Stomach (tissue), 9 donors: ENCODE results near the gene VAPA. TPM values are rescaled to one million over a fixed set of nuclear protein-coding genes. Genes with fewer than 3 reads are reported as not detected.

Source experiments
- DNase-seq, 2 donors: peaks; one replicate each; pipeline versions ENCODE4 v3.0.0 to v3.0.0-alpha.2; 2013 to 2019
- H3K27ac ChIP-seq, 5 donors: fragments of 200-600 bp in 4 of 5; sonication (generic) in 4 of 5; one replicate each; pipeline ENCODE4 v1.5.1; 2013 to 2019; ENCODE audit warnings: mild to moderate bottlenecking in 1 of 5, moderate library complexity in 1 of 5
- H3K27me3 ChIP-seq, 3 donors: fragments of 200-600 bp; sonication (generic); one replicate each; pipeline ENCODE4 v1.5.1; 2017 to 2019; ENCODE audit warnings: mixed run types in 1 of 3
- H3K36me3 ChIP-seq, 4 donors: fragments of 200-600 bp; sonication (generic); 1 replicate in 3 of 4; 2 replicates in 1 of 4; pipeline ENCODE4 v1.5.1; 2016 to 2019
- H3K4me1 ChIP-seq, 4 donors: fragments of 200-600 bp; sonication (generic); one replicate each; pipeline ENCODE4 v1.5.1; 2016 to 2019
- H3K4me3 ChIP-seq, 4 donors: fragments of 200-600 bp; sonication (generic) in 3 of 4; one replicate each; pipeline ENCODE4 v1.5.1; 2016 to 2019; ENCODE audit warnings: mild to moderate bottlenecking in 1 of 4
- H3K9me3 ChIP-seq, 4 donors: fragments of 200-600 bp; sonication (generic); one replicate each; pipeline ENCODE4 v1.5.1; 2016 to 2019
- EP300 ChIP-seq: sonication (generic); formaldehyde crosslinking; IDR thresholded peaks from one replicate; pipeline ENCODE4 v1.6.1; 2017; ENCODE audit warnings: antibody characterized with exemption
- POLR2A ChIP-seq, 4 donors: fragments of 450-650 bp; IDR thresholded peaks; one replicate each; pipeline ENCODE4 v1.6.1; 2016; ENCODE audit warnings: antibody characterized with exemption in 4 of 4, control low read depth in 2 of 4, mild to moderate bottlenecking in 1 of 4, moderate library complexity in 1 of 4
- POLR2AphosphoS5 ChIP-seq, 3 donors: sonication (generic); formaldehyde crosslinking; IDR thresholded peaks; one replicate each; pipeline ENCODE4 v1.6.1; 2016; ENCODE audit warnings: antibody characterized with exemption in 3 of 3
- WGBS, 5 donors: extraction: QIAGEN DNeasy Blood & Tissue Kit in 3 of 5; methylation state at CpG; one replicate each; pipeline versions ENCODE4 v1.1.5 to v1.1.7; 2013 to 2018; 5-methylcytosine and 5-hydroxymethylcytosine counted together
- intact Hi-C: fragments of 100-400 bp; cut with DNase I; formaldehyde crosslinking; loops from one replicate; pipeline ENCODE4 v1.15.1; 2023; ENCODE audit warnings: low total_unique reads
- polyA plus RNA-seq, 3 donors: library from polyadenylated mRNA; stranded (reverse); fragments of 200-250 nt; gene quantifications; one replicate each; pipeline ENCODE4 v1.2.3, GENCODE V29; 2013
- total RNA-seq, 5 donors: library from RNA; depleted of rRNA; stranded (reverse); fragments of >200 nt; gene quantifications; one replicate each; pipeline versions ENCODE4 v1.1.0 to v1.2.3, GENCODE V29; 2014 to 2016
- TF ChIP-seq, protein P1 (sequence below), 7 experiments: fragments of 450-650 bp in 4 of 7; fragments of 200-600 bp in 3 of 7; sonication (generic) in 3 of 7; IDR thresholded peaks; one replicate each; pipeline ENCODE4 v1.5.1; 2016 to 2019; ENCODE audit warnings: antibody characterized with exemption in 7 of 7, control low read depth in 2 of 7, mild to moderate bottlenecking in 1 of 7
- donor health status: healthy with polysubstance abuse.
- donor health status: Bipolar disorder and iron deficiency.
- donor health status: healthy.

VAPA gene
- total and polyA plus RNA-seq, 8 donors, result 113 to 822 (median 169) TPM

DNA sequence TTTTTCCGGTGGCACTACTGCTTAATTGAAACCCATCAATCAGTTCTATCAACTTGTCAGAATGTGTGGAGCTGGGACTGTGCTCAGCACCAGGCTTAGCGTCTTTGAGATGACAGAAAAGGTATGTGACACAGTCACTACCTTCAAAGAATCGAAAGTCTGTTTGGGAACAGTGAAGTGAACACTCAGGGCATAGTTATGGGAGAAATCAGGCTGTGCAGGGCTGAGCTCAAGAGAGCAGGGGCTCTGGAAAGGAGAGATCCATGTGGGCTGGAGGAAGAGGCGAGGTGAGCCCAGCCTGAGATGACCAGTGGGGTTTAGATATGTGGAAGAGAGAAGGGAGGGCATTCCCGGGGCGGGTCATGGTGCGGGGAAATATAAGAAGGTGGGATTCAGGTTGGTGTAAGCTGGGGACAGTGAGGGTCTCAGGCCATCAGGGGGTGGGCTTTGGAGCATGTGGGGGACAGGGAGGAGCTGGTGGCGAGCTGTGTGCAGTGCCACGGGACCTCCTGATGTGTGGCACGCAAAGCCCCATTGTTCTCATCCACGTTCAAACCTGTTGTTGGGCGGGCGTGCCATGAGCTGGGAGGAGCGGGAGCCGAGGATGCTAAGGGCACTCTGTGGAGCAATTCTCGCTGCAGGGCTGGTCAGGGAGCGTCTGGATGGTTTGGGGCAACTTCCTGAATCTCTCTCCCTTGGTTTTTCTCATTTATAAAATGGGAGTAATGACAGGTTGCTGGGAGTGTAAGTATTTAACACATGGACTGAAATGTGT is 72.5 kb downstream of the VAPA start:
- Histone ChIP-seq H3K4me1 (peaks cover 14 to 28% (median 20%) of the 10 kb centered on the region in 4 donors), H3K4me3 (no peak overlapping the region), H3K27me3 (no peaks in the 10 kb centered on the region), H3K27ac (no peak overlapping the region), H3K36me3 (no peaks in the 10 kb centered on the region), H3K9me3 (no peaks in the 10 kb centered on the region)
- TF ChIP-seq POLR2AphosphoS5 (IDR thresholded peaks at IDR 0.05), result no peak
- no peak for TF ChIP-seq POLR2A (IDR thresholded peaks at IDR 0.05)
- TF ChIP-seq, protein P1, sequence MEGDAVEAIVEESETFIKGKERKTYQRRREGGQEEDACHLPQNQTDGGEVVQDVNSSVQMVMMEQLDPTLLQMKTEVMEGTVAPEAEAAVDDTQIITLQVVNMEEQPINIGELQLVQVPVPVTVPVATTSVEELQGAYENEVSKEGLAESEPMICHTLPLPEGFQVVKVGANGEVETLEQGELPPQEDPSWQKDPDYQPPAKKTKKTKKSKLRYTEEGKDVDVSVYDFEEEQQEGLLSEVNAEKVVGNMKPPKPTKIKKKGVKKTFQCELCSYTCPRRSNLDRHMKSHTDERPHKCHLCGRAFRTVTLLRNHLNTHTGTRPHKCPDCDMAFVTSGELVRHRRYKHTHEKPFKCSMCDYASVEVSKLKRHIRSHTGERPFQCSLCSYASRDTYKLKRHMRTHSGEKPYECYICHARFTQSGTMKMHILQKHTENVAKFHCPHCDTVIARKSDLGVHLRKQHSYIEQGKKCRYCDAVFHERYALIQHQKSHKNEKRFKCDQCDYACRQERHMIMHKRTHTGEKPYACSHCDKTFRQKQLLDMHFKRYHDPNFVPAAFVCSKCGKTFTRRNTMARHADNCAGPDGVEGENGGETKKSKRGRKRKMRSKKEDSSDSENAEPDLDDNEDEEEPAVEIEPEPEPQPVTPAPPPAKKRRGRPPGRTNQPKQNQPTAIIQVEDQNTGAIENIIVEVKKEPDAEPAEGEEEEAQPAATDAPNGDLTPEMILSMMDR (IDR thresholded peaks at IDR 0.05), result no peak
- no peak for TF ChIP-seq EP300
- no peak for DNase-seq
- intact Hi-C loops, result no loop called here
- WGBS, 5 donors, result 79 to 89% (median 88%) methylated on average over 17 of the region's 17 CpGs

DNA sequence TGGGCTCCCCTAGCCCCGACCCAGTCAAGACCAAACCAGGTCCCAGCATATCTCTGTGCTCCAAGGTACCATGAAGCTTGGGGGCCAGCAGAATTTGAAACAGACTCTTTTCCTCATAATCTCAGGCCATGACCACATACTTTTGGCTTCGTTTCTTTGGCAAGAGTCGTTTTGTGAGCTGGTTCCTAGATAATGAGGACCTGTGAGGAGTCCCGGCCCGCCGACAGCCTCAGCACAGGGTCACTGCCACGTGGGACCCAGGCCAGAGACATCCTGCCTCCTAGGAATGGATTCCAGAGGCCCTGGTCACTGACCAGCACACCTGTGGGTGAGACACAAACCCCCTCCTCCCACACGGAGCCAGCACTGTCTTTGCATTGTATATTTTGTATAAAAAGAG is 73.5 kb downstream of the VAPA start:
- Histone ChIP-seq H3K27ac (peak overlapping the region in 4 of 5 donors; percentile 19 to 63 (median 50)), H3K36me3 (no peaks in the 10 kb centered on the region), H3K4me3 (no peak overlapping the region), H3K4me1 (peaks cover 14 to 28% (median 20%) of the 10 kb centered on the region in 4 donors), H3K9me3 (no peaks in the 10 kb centered on the region), H3K27me3 (no peaks in the 10 kb centered on the region)
- no peak for DNase-seq
- no peak for TF ChIP-seq POLR2AphosphoS5 (IDR thresholded peaks at IDR 0.05)
- TF ChIP-seq EP300, result no peak
- no peak for TF ChIP-seq POLR2A (IDR thresholded peaks at IDR 0.05)
- TF ChIP-seq, protein P1 (IDR thresholded peaks at IDR 0.05), result no peak
- WGBS, 5 donors, result 26 to 48% (median 32%) methylated on average over 5 to 8 of the region's 8 CpGs
- intact Hi-C loops, result no loop called here

DNA sequence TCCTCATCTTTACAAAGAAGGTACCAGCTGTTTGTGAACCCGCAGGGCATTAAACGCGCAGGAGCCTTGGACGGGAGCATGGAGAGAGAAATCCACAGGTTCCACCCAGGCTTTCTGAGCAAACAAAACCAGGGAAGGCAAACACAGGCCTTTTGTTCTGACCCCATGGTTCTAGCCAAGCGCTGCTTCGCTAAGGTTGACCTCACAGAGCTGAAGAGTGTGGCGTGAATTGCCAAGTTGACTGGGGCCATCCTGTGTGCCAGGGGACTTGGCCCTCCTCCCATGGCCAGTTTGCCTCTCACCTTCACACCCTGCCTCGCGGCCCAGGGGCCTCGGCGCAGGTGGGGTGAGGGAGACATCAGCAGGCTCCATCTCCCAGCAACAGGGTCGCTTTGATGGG is 74.1 kb downstream of the VAPA start:
- no peaks in the 10 kb centered on the region for H3K36me3 ChIP-seq
- no peaks in the 10 kb centered on the region for H3K27me3 ChIP-seq
- 28 to 62% (median 34%) methylated on average over 12 of the region's 12 CpGs for WGBS, 5 donors
- peak overlapping the region in 4 of 5 donors; percentile 19 to 67 (median 50) for H3K27ac ChIP-seq
- intact Hi-C loops, result no loop called here
- TF ChIP-seq, protein P1 (IDR thresholded peaks at IDR 0.05), result no peak
- TF ChIP-seq POLR2AphosphoS5 (IDR thresholded peaks at IDR 0.05), result peak in 2 of 3 donors; percentile 7 to 41
- no peak for TF ChIP-seq EP300
- TF ChIP-seq POLR2A (IDR thresholded peaks at IDR 0.05), result no peak
- DNase-seq, result peak; percentile 62 to 82
- H3K4me1 ChIP-seq, result peaks cover 18 to 31% (median 25%) of the 10 kb centered on the region in 4 donors
- no peak overlapping the region for H3K4me3 ChIP-seq
- H3K9me3 ChIP-seq, result no peaks in the 10 kb centered on the region

DNA sequence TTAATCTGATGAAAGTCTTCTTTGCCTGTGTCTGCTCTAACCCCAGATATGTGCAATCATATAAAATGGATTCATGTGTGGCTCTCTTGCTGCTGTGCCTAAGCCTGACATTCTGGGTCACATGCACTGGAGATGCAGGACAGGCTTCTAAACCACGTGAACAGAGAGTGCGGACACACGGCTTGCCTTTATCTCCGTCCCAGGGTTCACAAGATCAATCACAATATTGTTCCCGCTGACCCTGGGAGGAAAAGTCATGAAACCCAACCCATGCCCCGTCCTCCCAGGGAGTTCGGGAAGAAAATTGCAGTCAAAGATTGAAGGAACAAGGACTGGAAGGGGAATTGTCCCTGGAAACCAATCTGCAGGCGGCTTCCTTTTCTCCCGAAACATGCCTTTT is 74.8 kb downstream of the VAPA start:
- WGBS, 5 donors, result 60 to 83% (median 62%) methylated on average over 9 of the region's 9 CpGs
- intact Hi-C loops, result no loop called here
- DNase-seq, result no peak
- TF ChIP-seq, protein P1 (IDR thresholded peaks at IDR 0.05), result no peak
- TF ChIP-seq EP300, result no peak
- no peak for TF ChIP-seq POLR2AphosphoS5 (IDR thresholded peaks at IDR 0.05)
- no peak for TF ChIP-seq POLR2A (IDR thresholded peaks at IDR 0.05)
- Histone ChIP-seq H3K4me3 (no peak overlapping the region), H3K9me3 (no peaks in the 10 kb centered on the region), H3K4me1 (peaks cover 25 to 38% (median 32%) of the 10 kb centered on the region in 4 donors), H3K27me3 (no peaks in the 10 kb centered on the region), H3K27ac (peak overlapping the region in 2 of 5 donors; percentile 19 to 58), H3K36me3 (no peaks in the 10 kb centered on the region)
